HepG2 (cell line): ENCODE measurements around the gene TXNRD2.

Experiments used
- MBD4 ChIP-seq: IDR thresholded peaks from 2 replicates; pipeline ENCODE4 v1.6.1; 2012; ENCODE audit warnings: low read length, inconsistent platforms, borderline replicate concordance
- NFE2 ChIP-seq: sonication (generic); formaldehyde crosslinking; IDR thresholded peaks from 2 replicates; pipeline ENCODE4 v1.4.0; 2020; ENCODE audit warnings: missing genetic modification reagents
- POLR2A ChIP-seq, 2 experiments: IDR thresholded peaks; 2 replicates each; pipeline ENCODE4 v1.6.1; 2011; ENCODE audit warnings: low read depth in 2 of 2, low read length in 2 of 2, mild to moderate bottlenecking in 1 of 2, moderate library complexity in 1 of 2; ENCODE audit not compliant: insufficient read depth in 1 of 2
- RAD21 ChIP-seq: fragments of 450-650 bp; formaldehyde crosslinking; IDR thresholded peaks from 2 replicates; pipeline ENCODE4 v1.5.0; 2020; ENCODE audit warnings: mild to moderate bottlenecking
- TF ChIP-seq, protein P1 (sequence below): sonication (generic); formaldehyde crosslinking; IDR thresholded peaks from 2 replicates; pipeline ENCODE4 v1.5.0; 2020; ENCODE audit warnings: mild to moderate bottlenecking, missing genetic modification reagents, moderate library complexity

DNA sequence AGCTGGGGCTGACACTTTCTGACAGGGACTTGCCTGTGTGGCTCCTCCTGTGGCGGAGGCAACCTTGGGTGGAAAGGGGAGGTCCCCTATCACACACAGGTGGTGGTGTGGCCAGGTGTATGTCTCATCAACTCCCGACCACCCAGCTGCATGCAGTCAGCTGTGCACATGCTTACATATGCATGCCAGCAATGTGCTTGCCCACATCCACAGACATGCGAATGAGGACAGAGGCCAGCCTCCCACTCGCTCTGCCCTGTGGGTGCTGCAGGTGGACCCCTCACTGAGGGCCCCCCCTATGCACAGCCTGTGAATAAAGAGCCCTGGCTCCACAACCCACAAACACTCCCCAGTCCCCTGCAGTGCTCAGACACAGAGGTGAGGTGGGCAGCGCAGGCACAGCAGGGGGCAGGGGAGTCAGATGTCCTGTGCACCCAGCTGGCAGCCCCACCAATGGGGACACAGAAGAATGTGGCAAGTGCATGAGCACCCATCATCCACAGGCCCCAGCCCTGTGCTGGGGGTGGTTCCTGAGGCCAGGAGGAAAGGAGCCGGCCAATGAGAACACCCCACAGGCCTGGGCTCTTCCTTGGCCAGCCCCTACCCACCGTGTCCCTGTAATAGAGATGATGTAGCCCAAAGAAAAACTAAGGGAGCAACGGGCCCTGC is 96.4 kb downstream of the TXNRD2 start:
- TF ChIP-seq, protein P1, sequence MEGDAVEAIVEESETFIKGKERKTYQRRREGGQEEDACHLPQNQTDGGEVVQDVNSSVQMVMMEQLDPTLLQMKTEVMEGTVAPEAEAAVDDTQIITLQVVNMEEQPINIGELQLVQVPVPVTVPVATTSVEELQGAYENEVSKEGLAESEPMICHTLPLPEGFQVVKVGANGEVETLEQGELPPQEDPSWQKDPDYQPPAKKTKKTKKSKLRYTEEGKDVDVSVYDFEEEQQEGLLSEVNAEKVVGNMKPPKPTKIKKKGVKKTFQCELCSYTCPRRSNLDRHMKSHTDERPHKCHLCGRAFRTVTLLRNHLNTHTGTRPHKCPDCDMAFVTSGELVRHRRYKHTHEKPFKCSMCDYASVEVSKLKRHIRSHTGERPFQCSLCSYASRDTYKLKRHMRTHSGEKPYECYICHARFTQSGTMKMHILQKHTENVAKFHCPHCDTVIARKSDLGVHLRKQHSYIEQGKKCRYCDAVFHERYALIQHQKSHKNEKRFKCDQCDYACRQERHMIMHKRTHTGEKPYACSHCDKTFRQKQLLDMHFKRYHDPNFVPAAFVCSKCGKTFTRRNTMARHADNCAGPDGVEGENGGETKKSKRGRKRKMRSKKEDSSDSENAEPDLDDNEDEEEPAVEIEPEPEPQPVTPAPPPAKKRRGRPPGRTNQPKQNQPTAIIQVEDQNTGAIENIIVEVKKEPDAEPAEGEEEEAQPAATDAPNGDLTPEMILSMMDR = no peak
- TF ChIP-seq MBD4 = no peak
- no peak for TF ChIP-seq RAD21 (CRISPR knock-in tag)
- TF ChIP-seq NFE2 (CRISPR knock-in tag) = no peak
- TF ChIP-seq POLR2A (IDR thresholded peaks at IDR 0.05; ENCODE audit: insufficient read depth in 1 of 2, low read depth in 2 of 2, low read length in 2 of 2) = no peak
